Loucy (cell line): ENCODE data around the gene PDYN.

Experiments used
- H2AFZ ChIP-seq: fragments of 200-600 bp; sonication (generic); 2 replicates; pipeline ENCODE4 v1.6.0; 2016; ENCODE audit warnings: antibody characterized with exemption, mild to moderate bottlenecking, low read length, moderate library complexity
- H3F3A ChIP-seq: fragments of 200-600 bp; 2 replicates; pipeline ENCODE4 v1.6.0; 2016; ENCODE audit warnings: antibody characterized with exemption, low read depth, mild to moderate bottlenecking
- H3K27me3 ChIP-seq: fragments of 200-600 bp; sonication (generic); 2 replicates; pipeline ENCODE4 v1.6.1; 2014; ENCODE audit warnings: low read length, mild to moderate bottlenecking; ENCODE audit not compliant: insufficient read depth, poor library complexity, severe bottlenecking
- H3K36me3 ChIP-seq: fragments of 200-600 bp; sonication (generic); 2 replicates; pipeline ENCODE4 v1.6.1; 2016; ENCODE audit warnings: low read length; ENCODE audit not compliant: insufficient read depth
- H3K4me1 ChIP-seq: fragments of 200-600 bp; sonication (generic); 2 replicates; pipeline ENCODE4 v1.5.1; 2014; ENCODE audit warnings: low read length, mild to moderate bottlenecking; ENCODE audit not compliant: insufficient read depth, poor library complexity, severe bottlenecking
- H3K4me2 ChIP-seq: fragments of 200-600 bp; sonication (generic); 2 replicates; pipeline ENCODE4 v1.6.0; 2014; ENCODE audit warnings: antibody characterized with exemption, low read length, low read depth, mild to moderate bottlenecking; ENCODE audit not compliant: poor library complexity, severe bottlenecking
- H3K4me3 ChIP-seq: fragments of 200-600 bp; sonication (generic); 2 replicates; pipeline ENCODE4 v1.5.1; 2014; ENCODE audit warnings: low read length, mild to moderate bottlenecking, mixed read lengths; ENCODE audit not compliant: poor library complexity, severe bottlenecking
- H3K79me2 ChIP-seq: fragments of 200-600 bp; sonication (generic); 2 replicates; pipeline ENCODE4 v1.6.1; 2014; ENCODE audit warnings: low read length; ENCODE audit not compliant: insufficient read depth
- H3K9ac ChIP-seq: fragments of 200-600 bp; sonication (generic); 2 replicates; pipeline ENCODE4 v1.6.0; 2014; ENCODE audit warnings: mild to moderate bottlenecking, low read depth, low read length, moderate library complexity; ENCODE audit not compliant: poor library complexity, severe bottlenecking
- H3K9me2 ChIP-seq: fragments of 200-600 bp; sonication (generic); replicated peaks from 2 replicates; pipeline ENCODE4 v1.6.1; 2016; ENCODE audit warnings: low read depth, low read length, mixed read lengths
- H3K9me3 ChIP-seq: fragments of 200-600 bp; sonication (generic); 2 replicates; pipeline ENCODE4 v1.6.1; 2014; ENCODE audit warnings: mild to moderate bottlenecking, antibody characterized with exemption, low read length, low read depth; ENCODE audit not compliant: insufficient read depth
- H4K20me1 ChIP-seq: fragments of 200-600 bp; sonication (generic); 2 replicates; pipeline ENCODE4 v1.6.0; 2014; ENCODE audit warnings: antibody characterized with exemption, low read length, mild to moderate bottlenecking; ENCODE audit not compliant: insufficient read depth, poor library complexity, severe bottlenecking
- EZH2phosphoT487 ChIP-seq: fragments of 200-600 bp; IDR thresholded peaks from 2 replicates; pipeline ENCODE4 v1.6.1; 2018; ENCODE audit warnings: antibody characterized with exemption, mild to moderate bottlenecking, moderate library complexity, borderline replicate concordance
- TF ChIP-seq, protein P1 (sequence below): fragments of 200-600 bp; sonication (generic); conservative IDR thresholded peaks from 2 replicates; pipeline ENCODE4 v1.5.1; 2014; ENCODE audit warnings: mild to moderate bottlenecking, antibody characterized with exemption, low read length

The PDYN gene

DNA sequence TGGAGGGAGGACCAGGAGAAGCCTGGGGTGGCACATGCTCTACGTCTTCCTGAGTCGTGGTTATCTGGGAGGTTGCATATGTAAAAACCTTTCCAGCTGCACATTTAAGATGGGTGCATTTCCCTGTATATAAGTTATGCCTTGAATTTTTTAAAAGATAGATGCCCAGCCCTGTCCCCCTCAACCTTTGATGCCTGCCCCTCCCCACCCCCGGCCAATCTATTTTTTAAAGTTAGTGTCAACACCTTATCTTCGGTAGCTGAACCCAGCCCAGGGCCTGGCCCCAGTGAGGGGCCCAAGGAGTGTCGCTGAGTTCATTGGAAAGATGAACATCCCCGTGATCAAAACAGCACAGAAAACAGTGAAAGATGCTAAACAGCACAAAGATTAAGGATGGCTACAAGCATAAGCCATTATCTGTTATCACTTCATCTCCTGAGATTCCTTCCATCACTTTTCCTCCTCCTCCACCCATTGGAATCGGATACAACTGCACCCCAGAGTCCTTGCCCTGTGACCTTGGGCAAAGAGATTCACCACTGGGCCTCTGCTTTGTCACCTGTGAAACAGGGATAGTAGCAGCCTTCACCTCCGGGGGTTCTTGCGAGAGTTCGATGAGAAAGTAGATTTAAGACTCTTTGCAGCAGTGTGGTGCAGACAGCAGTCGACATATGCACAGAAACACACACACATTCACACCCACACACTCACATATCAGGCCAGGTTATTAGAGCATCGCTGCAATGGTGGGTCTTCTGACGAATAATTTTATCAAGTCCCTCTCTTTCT is 51.2 kb downstream of the PDYN start:
- Histone ChIP-seq H3K36me3 (no peaks in the 10 kb centered on the region), H3K4me2 (no peak overlapping the region), H3K9me2 (no peaks in the 10 kb centered on the region), H3K79me2 (no peaks in the 10 kb centered on the region), H2AFZ (no peak overlapping the region), H4K20me1 (no peaks in the 10 kb centered on the region), H3K9me3 (no peaks in the 10 kb centered on the region), H3K4me3 (no peak overlapping the region), H3K27me3 (no peaks in the 10 kb centered on the region), H3K9ac (no peak overlapping the region), H3F3A (no peaks in the 10 kb centered on the region), H3K4me1 (no peaks in the 10 kb centered on the region)
- TF ChIP-seq EZH2phosphoT487: no peak
- TF ChIP-seq, protein P1, sequence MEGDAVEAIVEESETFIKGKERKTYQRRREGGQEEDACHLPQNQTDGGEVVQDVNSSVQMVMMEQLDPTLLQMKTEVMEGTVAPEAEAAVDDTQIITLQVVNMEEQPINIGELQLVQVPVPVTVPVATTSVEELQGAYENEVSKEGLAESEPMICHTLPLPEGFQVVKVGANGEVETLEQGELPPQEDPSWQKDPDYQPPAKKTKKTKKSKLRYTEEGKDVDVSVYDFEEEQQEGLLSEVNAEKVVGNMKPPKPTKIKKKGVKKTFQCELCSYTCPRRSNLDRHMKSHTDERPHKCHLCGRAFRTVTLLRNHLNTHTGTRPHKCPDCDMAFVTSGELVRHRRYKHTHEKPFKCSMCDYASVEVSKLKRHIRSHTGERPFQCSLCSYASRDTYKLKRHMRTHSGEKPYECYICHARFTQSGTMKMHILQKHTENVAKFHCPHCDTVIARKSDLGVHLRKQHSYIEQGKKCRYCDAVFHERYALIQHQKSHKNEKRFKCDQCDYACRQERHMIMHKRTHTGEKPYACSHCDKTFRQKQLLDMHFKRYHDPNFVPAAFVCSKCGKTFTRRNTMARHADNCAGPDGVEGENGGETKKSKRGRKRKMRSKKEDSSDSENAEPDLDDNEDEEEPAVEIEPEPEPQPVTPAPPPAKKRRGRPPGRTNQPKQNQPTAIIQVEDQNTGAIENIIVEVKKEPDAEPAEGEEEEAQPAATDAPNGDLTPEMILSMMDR: no peak

DNA sequence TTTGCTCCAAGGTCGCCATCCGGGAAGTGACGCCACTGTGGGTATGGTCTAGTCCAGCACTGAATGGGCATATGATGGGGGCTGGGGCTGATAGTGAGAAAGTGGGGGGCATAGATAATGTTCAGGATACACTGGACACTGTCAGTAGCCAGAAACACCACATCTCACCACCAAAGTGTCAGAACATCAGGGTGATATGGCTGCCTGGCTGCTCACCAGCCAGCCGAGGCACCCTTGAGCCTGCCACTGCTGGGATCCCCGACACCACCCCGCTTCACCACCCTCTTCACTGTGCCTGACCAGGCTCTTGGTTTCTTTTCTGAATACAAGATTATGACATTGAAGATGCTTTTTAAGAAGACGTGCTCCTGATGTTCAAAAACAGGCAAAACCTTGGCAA is 51.8 kb downstream of the PDYN start:
- H3K4me2 ChIP-seq: no peak overlapping the region
- no peak for TF ChIP-seq EZH2phosphoT487
- TF ChIP-seq, protein P1: no peak
- H3K9ac ChIP-seq: no peak overlapping the region

DNA sequence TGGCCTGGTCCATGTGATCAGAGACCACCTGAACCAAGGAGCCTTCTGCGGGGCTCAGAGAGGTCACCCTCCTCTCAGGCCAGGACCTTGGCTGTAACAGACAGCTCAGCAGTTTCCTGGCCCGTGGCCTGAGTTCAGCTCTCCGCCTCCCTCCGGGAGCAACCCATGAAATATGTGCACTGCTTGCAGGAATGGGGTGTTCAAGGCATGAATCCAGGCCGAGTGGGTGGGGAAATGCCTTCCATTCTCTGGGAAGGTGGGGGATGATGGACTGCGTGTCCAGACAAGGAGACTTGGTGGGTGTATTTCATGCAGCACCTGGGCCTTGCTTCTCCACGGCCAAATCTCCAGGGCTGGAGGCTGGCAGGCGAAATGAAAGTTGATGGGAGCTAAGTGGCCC is 52.6 kb downstream of the PDYN start:
- H3K4me2 ChIP-seq: no peak overlapping the region

More for the DNA sequence above, 51.8 kb downstream of the PDYN start:
- no peaks in the 10 kb centered on the region for H3K36me3 ChIP-seq
- no peaks in the 10 kb centered on the region for H3K9me2 ChIP-seq
- no peak overlapping the region for H3K4me3 ChIP-seq
- no peaks in the 10 kb centered on the region for H3K79me2 ChIP-seq
- H3F3A ChIP-seq: no peaks in the 10 kb centered on the region
- H3K27me3 ChIP-seq: no peaks in the 10 kb centered on the region
- H2AFZ ChIP-seq: no peak overlapping the region
- H3K4me1 ChIP-seq: no peaks in the 10 kb centered on the region
- H3K9me3 ChIP-seq: no peaks in the 10 kb centered on the region
- H4K20me1 ChIP-seq: no peaks in the 10 kb centered on the region

More for the DNA sequence above, 52.6 kb downstream of the PDYN start:
- no peaks in the 10 kb centered on the region for H3K4me1 ChIP-seq
- no peak overlapping the region for H3K9ac ChIP-seq
- no peaks in the 10 kb centered on the region for H3K9me2 ChIP-seq
- H2AFZ ChIP-seq: no peak overlapping the region
- H3K27me3 ChIP-seq: no peaks in the 10 kb centered on the region
- no peaks in the 10 kb centered on the region for H4K20me1 ChIP-seq
- no peaks in the 10 kb centered on the region for H3K79me2 ChIP-seq
- no peaks in the 10 kb centered on the region for H3K36me3 ChIP-seq
- no peak overlapping the region for H3K4me3 ChIP-seq
- H3F3A ChIP-seq: no peaks in the 10 kb centered on the region
- H3K9me3 ChIP-seq: no peaks in the 10 kb centered on the region
- TF ChIP-seq EZH2phosphoT487: no peak
- TF ChIP-seq, protein P1: no peak
